Hindlimb muscle (tissue), 1 donor: Measurements from ENCODE around the gene STK32C. TPM values are rescaled to one million over a fixed set of nuclear protein-coding genes. Genes with fewer than 3 reads are reported as not detected.
A peak's percentile ranks its signal among the peaks of the same experiment; 100 is the strongest.
"Not testable (repeated sequence)": the region's sequence is repeated elsewhere in the genome, so short reads cannot be mapped to it uniquely, and the experiment has no call there.

ENCODE experiments used
- DNase-seq: peaks from one replicate; pipeline ENCODE4 v3.0.0-alpha.2; 2013
- polyA plus RNA-seq: library from polyadenylated mRNA; unstranded; fragments of 120-200 nt; gene quantifications from one replicate; pipeline ENCODE4 v1.2.1, GENCODE V29; 2013; ENCODE audit not compliant: insufficient read length

The STK32C gene
- polyA plus RNA-seq, 1 donor = 12.2 TPM

- not testable (repeated sequence) for DNase-seq
Observed at GRCh38 chr10:132337854-132338253, 30.1 kb upstream of the STK32C start.

- no peak for DNase-seq
Observed at GRCh38 chr10:132336919-132337407, 29.2 kb upstream of the STK32C start.

- DNase-seq = no peak
Observed at GRCh38 chr10:132336064-132336746, 28.5 kb upstream of the STK32C start.

- DNase-seq = no peak
Observed at GRCh38 chr10:132335189-132336063, 27.7 kb upstream of the STK32C start.

GRCh38 chr10:132334631-132335188, 27.0 kb upstream of the STK32C start:
- DNase-seq = no peak

- no peak for DNase-seq
Observed at GRCh38 chr10:132333386-132333785, 25.6 kb upstream of the STK32C start.

DNA sequence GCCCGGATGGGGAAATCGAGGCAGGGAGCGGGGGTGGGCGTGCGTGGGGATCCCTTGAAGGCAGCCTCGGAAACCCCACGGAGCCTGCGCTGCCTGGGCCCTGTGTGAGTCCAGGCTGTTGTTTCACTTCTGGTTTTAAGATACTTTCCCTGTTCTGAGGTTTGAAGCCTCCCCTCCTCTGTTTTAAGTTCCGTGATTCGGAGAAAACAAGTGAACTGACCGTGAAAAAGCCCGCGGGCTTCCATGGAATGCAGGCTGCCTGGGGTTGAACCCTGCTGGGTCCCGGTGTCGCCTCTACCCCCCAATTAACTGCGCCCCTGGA, 24.6 kb upstream of the STK32C start:
- DNase-seq = peak; percentile 32

DNA sequence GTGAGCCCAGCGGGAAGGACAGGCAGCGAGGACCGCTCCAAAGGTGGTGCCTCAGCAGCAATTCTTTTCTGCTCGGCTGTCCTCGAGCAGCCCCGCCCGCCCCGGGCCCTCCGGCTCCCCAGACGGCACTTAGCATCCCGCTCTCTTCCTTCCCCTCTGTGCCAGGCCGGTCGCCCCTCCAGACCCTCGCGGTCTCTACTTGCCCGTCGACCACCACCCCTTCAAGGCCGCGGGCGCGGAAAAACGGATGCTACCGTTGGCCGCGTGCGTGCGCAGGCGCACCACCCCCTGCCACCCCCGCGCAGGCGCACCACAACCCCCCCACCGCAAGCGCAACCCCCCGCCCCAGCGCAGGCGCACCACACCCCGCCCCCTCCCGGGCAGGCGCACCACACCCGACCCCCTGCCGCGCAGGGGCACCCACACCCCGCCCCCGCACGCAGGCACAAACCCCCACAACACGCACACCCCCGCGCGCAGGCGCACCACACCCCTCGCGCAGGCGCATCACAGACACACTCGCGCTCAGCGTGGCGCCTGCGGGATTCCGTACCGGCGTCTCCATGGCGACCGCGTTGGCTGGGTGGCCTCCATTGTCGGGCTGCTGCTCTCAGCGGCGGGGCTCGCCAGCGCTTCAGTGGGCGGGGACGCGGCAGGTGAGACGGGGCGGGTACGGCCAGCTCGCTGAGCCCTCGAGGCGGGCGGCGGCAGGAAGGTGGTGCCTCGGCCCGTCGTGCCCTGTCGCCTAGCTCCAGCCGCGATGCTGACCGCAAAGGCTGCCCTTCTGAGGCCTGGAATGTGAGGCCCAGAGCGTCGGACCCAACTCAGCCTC, 24.1 kb upstream of the STK32C start, which contains the start of gene LRRC27:
Gene LRRC27, plus strand, starts transcription at position 593 of the 832 bp plus-strand sequence. CDS start 1,332 bp downstream, outside the sequence.
- peak; percentile 99 for DNase-seq

GRCh38 chr10:132330486-132330833, 22.7 kb upstream of the STK32C start:
- DNase-seq = no peak

DNA sequence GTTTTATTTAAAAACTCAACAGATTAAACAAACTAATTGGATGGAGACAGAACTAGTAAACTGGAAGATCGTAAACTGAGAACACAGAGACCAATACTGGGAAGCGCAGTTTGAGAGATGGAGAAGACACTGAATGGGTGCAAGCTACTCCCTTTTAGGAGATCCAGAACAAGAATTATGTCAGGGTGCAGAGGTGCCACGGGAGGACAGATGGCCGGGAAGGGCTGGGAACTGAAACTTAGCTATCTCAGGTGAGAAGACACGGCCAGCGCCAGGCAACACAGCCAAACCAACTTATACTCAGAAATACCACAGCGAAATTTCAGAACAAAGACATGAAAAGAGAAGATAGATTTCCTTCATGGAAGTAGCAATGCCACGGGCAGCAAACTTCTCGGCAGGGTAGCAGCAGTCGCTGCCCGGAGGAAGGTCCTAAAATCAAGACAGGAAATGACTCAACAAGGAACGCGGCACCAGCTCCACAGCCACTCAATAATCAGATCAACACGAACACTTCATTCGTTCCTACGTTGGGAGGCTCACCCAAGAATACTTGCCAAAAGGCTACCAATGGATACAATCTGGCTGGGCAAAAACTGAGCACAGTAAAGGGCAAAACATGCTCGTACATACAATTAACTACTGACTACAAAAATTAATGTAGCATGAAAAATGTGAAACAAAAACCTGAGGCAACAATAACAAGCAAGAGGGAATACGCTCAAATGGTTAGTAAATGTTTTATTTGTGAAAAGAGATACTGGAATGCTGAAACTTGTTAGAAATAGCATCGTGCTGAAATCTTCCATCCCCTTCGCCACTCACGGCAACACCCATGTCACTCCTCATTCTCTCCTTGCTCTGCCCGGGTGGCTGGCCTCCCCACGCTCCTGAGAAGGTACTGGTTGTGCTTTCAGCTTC, 22.1 kb upstream of the STK32C start:
- no peak for DNase-seq

DNA sequence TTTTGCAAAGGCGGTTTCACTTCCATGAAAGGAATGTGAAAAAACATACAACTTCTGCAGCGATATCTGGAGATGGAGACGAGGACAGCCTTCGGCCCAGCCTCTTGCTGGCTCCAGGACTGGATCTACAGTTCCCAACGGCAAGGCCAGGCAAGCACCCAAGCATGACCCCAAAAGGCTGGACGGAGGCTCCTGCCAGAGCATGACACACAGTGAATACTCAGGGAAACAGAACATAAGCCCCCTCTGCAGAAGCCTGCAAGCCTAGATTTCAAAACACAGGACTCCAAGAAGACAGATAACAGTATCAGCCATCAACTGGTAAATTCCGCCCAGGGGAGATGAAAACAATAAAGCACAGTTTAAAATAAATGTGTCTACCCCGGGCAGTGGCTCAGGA, 21.0 kb upstream of the STK32C start:
- DNase-seq = no peak

- DNase-seq = no peak
Observed at GRCh38 chr10:132328106-132328505, 20.4 kb upstream of the STK32C start.

- no peak for DNase-seq
Observed at GRCh38 chr10:132326925-132327324, 19.2 kb upstream of the STK32C start.

GRCh38 chr10:132326344-132326889, 18.7 kb upstream of the STK32C start:
- no peak for DNase-seq

- no peak for DNase-seq
Observed at GRCh38 chr10:132324186-132324585, 16.4 kb upstream of the STK32C start.

GRCh38 chr10:132322586-132323048, 14.9 kb upstream of the STK32C start:
- DNase-seq = no peak

GRCh38 chr10:132321726-132322125, 14.0 kb upstream of the STK32C start:
- DNase-seq = no peak

DNA sequence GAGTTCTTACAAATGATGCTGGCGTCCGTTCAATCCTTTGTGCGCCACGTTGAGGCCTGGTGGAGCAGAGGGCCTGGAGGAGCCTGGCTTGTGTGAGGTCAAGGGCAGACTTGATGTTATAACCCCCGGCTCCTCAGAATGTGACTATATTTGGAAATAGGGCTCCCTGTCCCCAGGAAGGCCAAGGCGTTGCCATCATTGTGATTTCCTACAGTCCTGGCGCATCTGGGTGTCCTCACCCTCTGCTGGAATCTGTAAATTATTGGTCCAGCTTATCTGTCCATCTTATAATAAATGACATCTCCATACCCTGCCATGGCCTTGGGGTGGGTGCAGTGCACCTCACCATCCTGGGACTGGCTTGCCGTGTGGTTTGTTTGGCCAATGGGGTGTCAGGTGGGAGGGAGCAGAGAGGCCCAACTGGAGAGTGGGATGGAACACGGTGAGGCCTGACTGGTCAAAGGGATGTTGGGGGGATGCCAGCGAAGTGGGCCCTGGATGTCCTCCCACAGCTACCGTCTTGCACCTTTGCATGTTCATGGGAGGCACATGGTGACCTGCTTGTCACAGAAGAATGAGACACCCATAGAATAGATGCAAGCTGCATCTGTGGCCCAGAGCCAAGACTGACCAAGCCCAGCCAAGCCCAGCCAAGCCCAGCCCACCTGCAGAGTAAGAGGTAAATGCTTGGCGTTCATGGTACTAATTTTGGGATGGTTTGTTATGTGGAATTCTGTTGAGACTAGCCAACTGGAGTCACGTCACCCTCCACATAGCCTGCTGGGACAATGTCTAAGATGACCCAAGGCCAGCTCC, 13.1 kb upstream of the STK32C start:
- no peak for DNase-seq

- DNase-seq = no peak
Observed at GRCh38 chr10:132319853-132320653, 12.3 kb upstream of the STK32C start.
